ENCODE measurements around the gene CCDC92.

GRCh38 chr12:123944696-123945095 is 27.9 kb downstream of the CCDC92 start:
- no peak for TF ChIP-seq HEYL (CRISPR knock-in tag; IDR thresholded peaks at IDR 0.05)
- no peak for TF ChIP-seq POLR2A (IDR thresholded peaks at IDR 0.05; ENCODE audit: low read length)
- TF ChIP-seq MYC (IDR thresholded peaks at IDR 0.05; ENCODE audit: borderline replicate concordance, low read length), result no peak
- no peak for TF ChIP-seq RFX5 (IDR thresholded peaks at IDR 0.05)
- TF ChIP-seq JUN (IDR thresholded peaks at IDR 0.05), result no peak
- no peak for TF ChIP-seq EP300 (IDR thresholded peaks at IDR 0.05)
- no peak for TF ChIP-seq FOSL2 (IDR thresholded peaks at IDR 0.05)
- no peak for TF ChIP-seq FOSL2 (CRISPR knock-in tag; IDR thresholded peaks at IDR 0.05)
- TF ChIP-seq ESRRA (IDR thresholded peaks at IDR 0.05; ENCODE audit: borderline replicate concordance, low read length), result no peak
- no peak for TF ChIP-seq REST (IDR thresholded peaks at IDR 0.05)

All from A549 (cell line).